CD4-positive, CD25-positive, alpha-beta regulatory T cell (primary cell): ENCODE measurements around the gene CDKN2D. TPM values are rescaled to one million over a fixed set of nuclear protein-coding genes. Genes with fewer than 3 reads are reported as not detected.
A peak's percentile ranks its signal among the peaks of the same experiment; 100 is the strongest.

ENCODE experiments used
- ATAC-seq, 2 donors: fragments of 150-1000 bp; cut with Tn5 transposase; one replicate each; pipeline ENCODE4 v1.10.0; 2021; ENCODE audit warnings: low read depth in 2 of 2, moderate number of reproducible peaks in 2 of 2, moderate library complexity in 1 of 2
- DNase-seq, 3 donors: peaks; one replicate each; pipeline versions ENCODE4 v3.0.0 to v3.0.0-alpha.2; 2012 to 2022; ENCODE audit warnings: mixed read lengths in 1 of 3
- H3K27ac ChIP-seq: one replicate; pipeline ENCODE4 v1.7.0; 2013; ENCODE audit warnings: mild to moderate bottlenecking, low read length; ENCODE audit not compliant: insufficient read depth, poor library complexity, severe bottlenecking
- H3K27me3 ChIP-seq: one replicate; pipeline ENCODE4 v1.7.0; 2013; ENCODE audit warnings: low read length; ENCODE audit not compliant: control insufficient read depth, insufficient read depth
- H3K36me3 ChIP-seq: one replicate; pipeline ENCODE4 v1.7.0; 2013; ENCODE audit warnings: mild to moderate bottlenecking, low read length, moderate library complexity; ENCODE audit not compliant: control insufficient read depth, insufficient read depth
- H3K4me1 ChIP-seq: 2 replicates; pipeline ENCODE4 v1.7.0; 2013; ENCODE audit warnings: mild to moderate bottlenecking, low read length; ENCODE audit not compliant: insufficient read depth, control insufficient read depth, poor library complexity, severe bottlenecking
- H3K4me3 ChIP-seq: one replicate; pipeline ENCODE4 v1.7.0; 2013; ENCODE audit warnings: low read depth, mild to moderate bottlenecking, low read length, moderate library complexity
- H3K9me3 ChIP-seq, 2 experiments: 1 replicate in 1 of 2; 2 replicates in 1 of 2; pipeline ENCODE4 v1.7.0; 2013; ENCODE audit warnings: low read length in 2 of 2, mild to moderate bottlenecking in 1 of 2, moderate library complexity in 1 of 2; ENCODE audit not compliant: control insufficient read depth in 2 of 2
- H3K27ac Mint-ChIP-seq, 3 donors: one replicate each; pipeline ENCODE4 v1.8.0; 2020 to 2022; ENCODE audit warnings: mild to moderate bottlenecking in 3 of 3, mixed read lengths in 3 of 3, moderate library complexity in 2 of 3
- H3K27me3 Mint-ChIP-seq: one replicate; pipeline ENCODE4 v1.8.0; 2022; ENCODE audit warnings: mild to moderate bottlenecking, mixed read lengths
- H3K36me3 Mint-ChIP-seq: one replicate; pipeline ENCODE4 v1.8.0; 2020; ENCODE audit warnings: mixed read lengths
- H3K4me1 Mint-ChIP-seq, 4 donors: one replicate each; pipeline ENCODE4 v1.8.0; 2020 to 2022; ENCODE audit warnings: mixed read lengths in 4 of 4, mild to moderate bottlenecking in 1 of 4
- H3K4me3 Mint-ChIP-seq, 4 donors: one replicate each; pipeline ENCODE4 v1.8.0; 2020 to 2022; ENCODE audit warnings: mild to moderate bottlenecking in 4 of 4, mixed read lengths in 4 of 4, moderate library complexity in 3 of 4
- H3K9me3 Mint-ChIP-seq, 7 donors: one replicate each; pipeline ENCODE4 v1.8.0; 2020 to 2022; ENCODE audit warnings: mixed read lengths in 7 of 7, mild to moderate bottlenecking in 3 of 7, moderate library complexity in 2 of 7
- polyA plus RNA-seq, 4 donors: library from polyadenylated mRNA; unstranded; fragments of 300-500 nt; fragmentation: Illumina TruSeq; gene quantifications; one replicate each; pipeline ENCODE4 v1.2.3, GENCODE V29; 2021
- total RNA-seq: library from RNA; stranded (reverse); gene quantifications from one replicate; pipeline ENCODE4 v1.2.3, GENCODE V29; 2022

Gene CDKN2D
- total and polyA plus RNA-seq, 5 donors from 2014 or later = 57.0 to 125 (median 112) TPM

DNA sequence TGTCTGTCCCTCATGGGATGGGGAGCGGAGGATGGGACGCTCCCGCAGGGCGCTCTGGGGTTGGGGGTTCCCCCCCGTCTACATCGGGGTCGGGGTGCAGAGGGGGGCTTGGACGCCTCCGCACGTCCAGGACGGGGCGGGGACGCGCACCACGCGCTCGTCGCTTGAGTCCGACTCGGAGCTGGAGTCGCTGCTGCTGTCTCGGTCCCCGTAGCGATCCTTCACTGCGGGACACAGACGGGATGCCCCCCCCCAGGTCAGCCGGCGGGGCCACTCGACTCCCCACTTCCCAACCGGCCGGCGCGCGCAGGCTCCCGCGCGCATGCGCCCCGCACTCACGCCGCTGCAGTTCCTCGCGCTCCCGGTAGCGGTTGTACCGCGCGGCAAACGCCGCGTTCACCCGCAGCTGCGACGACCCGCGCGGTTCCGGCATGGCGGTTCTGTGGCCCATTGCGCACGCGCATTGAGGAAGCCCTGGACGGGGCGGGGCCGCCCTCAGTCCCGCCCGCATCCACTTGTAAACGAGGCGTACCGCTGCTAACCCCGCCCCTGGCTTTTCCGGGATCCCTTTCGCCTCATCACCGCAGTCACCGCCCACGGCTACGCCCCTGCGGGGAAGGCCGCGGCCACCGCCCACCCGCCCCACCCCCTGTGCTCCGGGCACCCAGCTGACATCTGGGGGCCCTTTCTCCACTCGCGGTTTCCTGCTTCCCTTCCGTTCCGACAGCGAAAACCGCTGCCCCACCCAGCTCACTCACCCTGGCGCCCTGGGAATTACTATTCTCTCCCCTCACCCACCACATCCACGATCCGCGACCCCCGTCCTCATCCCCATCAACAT is 3.0 kb downstream of the CDKN2D start, which contains the start of gene KRI1:
KRI1 (minus strand) TSS at position 444 of the 841 bp plus-strand sequence; CDS start at position 433, 11 bp downstream.
- Mint-ChIP-seq H3K27ac (peak within 1 kb of the TSS; percentile 96 to 99 (median 99)), H3K4me3 (peak within 1 kb of the TSS; percentile 94 to 97 (median 94)), H3K27me3 (peaks cover 13% of the 10 kb centered on the region), H3K36me3 (peaks cover 3% of the 10 kb centered on the region), H3K4me1 (peaks cover 8 to 58% (median 30%) of the 10 kb centered on the region in 4 donors), H3K9me3 (peaks cover 0 to 2% (median 0%) of the 10 kb centered on the region in 7 donors)
- Histone ChIP-seq H3K4me3 (peak within 1 kb of the TSS; percentile 88), H3K36me3 (peaks cover 8% of the 10 kb centered on the region), H3K4me1 (peaks cover 44% of the 10 kb centered on the region), H3K27me3 (no peaks in the 10 kb centered on the region), H3K27ac (peak within 1 kb of the TSS; percentile 91), H3K9me3 (no peaks in the 10 kb centered on the region)
- peak; percentile 99 for DNase-seq
- ATAC-seq = peak; percentile 52 to 56

GRCh38 chr19:10565028-10565566 is 3.7 kb downstream of the CDKN2D start:
- peaks cover 3% of the 10 kb centered on the region for H3K36me3 Mint-ChIP-seq
- peaks cover 13% of the 10 kb centered on the region for H3K27me3 Mint-ChIP-seq
- H3K4me1 ChIP-seq = peaks cover 44% of the 10 kb centered on the region
- peak; percentile 27 to 76 (median 43) for DNase-seq
- peaks cover 0 to 2% (median 0%) of the 10 kb centered on the region in 7 donors for H3K9me3 Mint-ChIP-seq
- H3K36me3 ChIP-seq = peaks cover 15% of the 10 kb centered on the region
- H3K4me1 Mint-ChIP-seq = peaks cover 8 to 56% (median 31%) of the 10 kb centered on the region in 4 donors
- H3K27ac ChIP-seq = peak overlapping the region; percentile 91
- no peak for ATAC-seq
- peak overlapping the region; percentile 94 to 97 (median 94) for H3K4me3 Mint-ChIP-seq
- peak overlapping the region; percentile 55 for H3K4me3 ChIP-seq
- H3K27me3 ChIP-seq = no peaks in the 10 kb centered on the region
- peak overlapping the region; percentile 96 to 99 (median 99) for H3K27ac Mint-ChIP-seq
- no peaks in the 10 kb centered on the region for H3K9me3 ChIP-seq

GRCh38 chr19:10562609-10563008 is 6.2 kb downstream of the CDKN2D start:
- Histone ChIP-seq H3K27me3 (no peaks in the 10 kb centered on the region), H3K36me3 (peaks cover 32% of the 10 kb centered on the region), H3K9me3 (no peaks in the 10 kb centered on the region), H3K4me1 (peaks cover 33% of the 10 kb centered on the region), H3K4me3 (no peak overlapping the region), H3K27ac (no peak overlapping the region)
- ATAC-seq (no peak), DNase-seq (no peak)
- Mint-ChIP-seq H3K4me1 (peaks cover 8 to 46% (median 26%) of the 10 kb centered on the region in 4 donors), H3K9me3 (no peaks in the 10 kb centered on the region), H3K27ac (peak overlapping the region in 1 of 3 donors; percentile 31), H3K4me3 (no peak overlapping the region), H3K27me3 (peaks cover 7% of the 10 kb centered on the region), H3K36me3 (peaks cover 12% of the 10 kb centered on the region)

- Mint-ChIP-seq H3K4me1 (peaks cover 0 to 36% (median 10%) of the 10 kb centered on the region in 4 donors), H3K4me3 (peak overlapping the region in 1 of 4 donors; percentile 21), H3K27me3 (no peaks in the 10 kb centered on the region), H3K27ac (no peak overlapping the region), H3K36me3 (peaks cover 17% of the 10 kb centered on the region), H3K9me3 (no peaks in the 10 kb centered on the region)
- no peaks in the 10 kb centered on the region for H3K27me3 ChIP-seq
- H3K9me3 ChIP-seq = no peaks in the 10 kb centered on the region
- no peak for ATAC-seq
- H3K4me3 ChIP-seq = no peak overlapping the region
- peaks cover 50% of the 10 kb centered on the region for H3K36me3 ChIP-seq
- no peak overlapping the region for H3K27ac ChIP-seq
- DNase-seq = no peak
- H3K4me1 ChIP-seq = peaks cover 21% of the 10 kb centered on the region
Measured at GRCh38 chr19:10560154-10560553, 8.6 kb downstream of the CDKN2D start.

GRCh38 chr19:10557603-10558197 is 11.1 kb downstream of the CDKN2D start:
- H3K9me3 Mint-ChIP-seq = no peaks in the 10 kb centered on the region
- H3K36me3 Mint-ChIP-seq = peaks cover 20% of the 10 kb centered on the region
- ATAC-seq = no peak
- peaks cover 7 to 47% (median 12%) of the 10 kb centered on the region in 4 donors for H3K4me1 Mint-ChIP-seq
- peak overlapping the region in 1 of 4 donors; percentile 19 for H3K4me3 Mint-ChIP-seq
- H3K27me3 Mint-ChIP-seq = no peaks in the 10 kb centered on the region
- H3K27ac Mint-ChIP-seq = peak overlapping the region in 2 of 3 donors; percentile 36 to 52
- Histone ChIP-seq H3K9me3 (no peaks in the 10 kb centered on the region), H3K36me3 (peaks cover 63% of the 10 kb centered on the region), H3K27ac (no peak overlapping the region), H3K4me1 (peaks cover 34% of the 10 kb centered on the region), H3K27me3 (no peaks in the 10 kb centered on the region), H3K4me3 (no peak overlapping the region)
- DNase-seq = no peak

DNA sequence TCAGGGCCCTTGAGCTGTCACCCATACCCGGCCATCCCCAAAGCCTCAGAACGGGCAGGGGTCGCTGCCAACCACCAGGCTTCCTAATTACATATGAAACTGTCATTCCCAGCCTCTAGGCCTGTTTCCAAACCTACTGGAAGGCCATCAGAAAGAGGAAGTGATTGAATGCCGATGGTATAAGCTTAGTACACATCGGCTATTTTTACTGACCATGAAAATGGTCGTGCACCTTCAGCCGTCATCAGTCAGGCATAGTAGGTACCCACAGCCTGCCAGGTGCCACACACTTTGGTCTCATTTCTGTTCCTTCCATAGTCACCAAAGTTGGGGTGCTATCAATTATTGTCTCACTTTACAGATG is 13.2 kb downstream of the CDKN2D start:
- no peaks in the 10 kb centered on the region for H3K9me3 ChIP-seq
- H3K27me3 Mint-ChIP-seq = no peaks in the 10 kb centered on the region
- peak overlapping the region; percentile 45 for H3K27ac ChIP-seq
- peak overlapping the region in 2 of 4 donors; percentile 54 to 77 for H3K4me3 Mint-ChIP-seq
- ATAC-seq (no peak), DNase-seq (no peak)
- no peak overlapping the region for H3K4me3 ChIP-seq
- no peaks in the 10 kb centered on the region for H3K27me3 ChIP-seq
- H3K4me1 ChIP-seq = peaks cover 41% of the 10 kb centered on the region
- H3K36me3 Mint-ChIP-seq = peaks cover 17% of the 10 kb centered on the region
- peak overlapping the region in 2 of 3 donors; percentile 32 to 65 for H3K27ac Mint-ChIP-seq
- peaks cover 62% of the 10 kb centered on the region for H3K36me3 ChIP-seq
- H3K9me3 Mint-ChIP-seq = no peaks in the 10 kb centered on the region
- H3K4me1 Mint-ChIP-seq = peaks cover 7 to 48% (median 12%) of the 10 kb centered on the region in 4 donors

- H3K36me3 ChIP-seq = peaks cover 59% of the 10 kb centered on the region
- Mint-ChIP-seq H3K4me1 (peaks cover 7 to 50% (median 12%) of the 10 kb centered on the region in 4 donors), H3K36me3 (peaks cover 17% of the 10 kb centered on the region), H3K4me3 (peak overlapping the region in 3 of 4 donors; percentile 80 to 88 (median 85)), H3K27ac (peak overlapping the region; percentile 38 to 96 (median 92)), H3K9me3 (no peaks in the 10 kb centered on the region), H3K27me3 (no peaks in the 10 kb centered on the region)
- H3K27ac ChIP-seq = peak overlapping the region; percentile 71
- no peaks in the 10 kb centered on the region for H3K9me3 ChIP-seq
- ATAC-seq (no peak), DNase-seq (no peak)
- no peak overlapping the region for H3K4me3 ChIP-seq
- H3K4me1 ChIP-seq = peaks cover 41% of the 10 kb centered on the region
- H3K27me3 ChIP-seq = no peaks in the 10 kb centered on the region
Measured at GRCh38 chr19:10554760-10555609, 13.8 kb downstream of the CDKN2D start.
